ENCODE data around the gene COX7A1. TPM values are rescaled to one million over a fixed set of nuclear protein-coding genes. Genes with fewer than 3 reads are reported as not detected.

The COX7A1 gene
- total RNA-seq, 1 donor from 2014 or later: 0.64 TPM

GRCh38 chr19:36115453-36116343 is 36.5 kb downstream of the COX7A1 start, which contains the start of gene TBCB:
Gene TBCB (plus strand): TSS chr19:36115468. CDS start chr19:36115561, 93 bp downstream.
- H3K27ac ChIP-seq (ENCODE audit: low read depth, low read length): peak within 1 kb of the TSS; percentile 58
- peak within 1 kb of the TSS; percentile 81 for H3K9ac ChIP-seq (ENCODE audit: low read length)
- peaks cover 35% of the 10 kb centered on the region for H4K20me1 ChIP-seq (ENCODE audit: insufficient read depth, low read length)
- peak within 1 kb of the TSS; percentile 68 for H3K4me3 ChIP-seq (ENCODE audit: insufficient read depth, low read depth, low read length)
- H3K27me3 ChIP-seq (ENCODE audit: insufficient read depth, low read length): no peaks in the 10 kb centered on the region
- Mint-ChIP-seq H3K9me3 (ENCODE audit: unreplicated experiment) (no peaks in the 10 kb centered on the region), H3K36me3 (ENCODE audit: low read depth, unreplicated experiment) (peaks cover 24% of the 10 kb centered on the region), H3K4me1 (ENCODE audit: low read depth, unreplicated experiment) (peaks cover 11% of the 10 kb centered on the region), H3K4me3 (ENCODE audit: unreplicated experiment) (peak within 1 kb of the TSS; percentile 99), H3K27ac (ENCODE audit: unreplicated experiment) (peak within 1 kb of the TSS; percentile 91), H3K27me3 (ENCODE audit: low read depth, unreplicated experiment) (no peaks in the 10 kb centered on the region)
- DNase-seq (ENCODE audit: low read depth): peak; percentile 14
- H3K36me3 ChIP-seq (ENCODE audit: insufficient read depth, low read length): peaks cover 7% of the 10 kb centered on the region
- H3K4me1 ChIP-seq (ENCODE audit: insufficient read depth, low read length): peaks cover 12% of the 10 kb centered on the region
- no peak for FAIRE-seq
- H2AFZ ChIP-seq (ENCODE audit: low read depth, low read length): peak within 1 kb of the TSS; percentile 83
- no peaks in the 10 kb centered on the region for H3K9me3 ChIP-seq (ENCODE audit: insufficient read depth, low read depth, low read length)
- H3K4me2 ChIP-seq (ENCODE audit: low read length): peak within 1 kb of the TSS; percentile 88
- H3K79me2 ChIP-seq (ENCODE audit: insufficient read depth, low read length): peaks cover 40% of the 10 kb centered on the region
- TF ChIP-seq CTCF (IDR thresholded peaks at IDR 0.05; ENCODE audit: insufficient read depth, low read depth, low read length) (no peak), EZH2 (IDR thresholded peaks at IDR 0.05; ENCODE audit: insufficient read depth, low read length) (no peak)

GRCh38 chr19:36114721-36115452 is 37.4 kb downstream of the COX7A1 start, which contains the start of gene POLR2I:
Gene POLR2I (minus strand): TSS chr19:36114875. CDS start chr19:36114856, 19 bp downstream.
- no peaks in the 10 kb centered on the region for H3K27me3 Mint-ChIP-seq (ENCODE audit: low read depth, unreplicated experiment)
- H3K27ac Mint-ChIP-seq (ENCODE audit: unreplicated experiment): peak within 1 kb of the TSS; percentile 91
- peaks cover 19% of the 10 kb centered on the region for H3K36me3 Mint-ChIP-seq (ENCODE audit: low read depth, unreplicated experiment)
- Histone ChIP-seq H3K9me3 (ENCODE audit: insufficient read depth, low read depth, low read length) (no peaks in the 10 kb centered on the region), H3K4me2 (ENCODE audit: low read length) (peak within 1 kb of the TSS; percentile 88), H3K9ac (ENCODE audit: low read length) (peak within 1 kb of the TSS; percentile 81), H3K27me3 (ENCODE audit: insufficient read depth, low read length) (no peaks in the 10 kb centered on the region), H3K4me1 (ENCODE audit: insufficient read depth, low read length) (peaks cover 12% of the 10 kb centered on the region), H2AFZ (ENCODE audit: low read depth, low read length) (peak within 1 kb of the TSS; percentile 83), H4K20me1 (ENCODE audit: insufficient read depth, low read length) (peaks cover 27% of the 10 kb centered on the region), H3K27ac (ENCODE audit: low read depth, low read length) (peak within 1 kb of the TSS; percentile 58), H3K36me3 (ENCODE audit: insufficient read depth, low read length) (peaks cover 7% of the 10 kb centered on the region), H3K4me3 (ENCODE audit: insufficient read depth, low read depth, low read length) (peak within 1 kb of the TSS; percentile 68), H3K79me2 (ENCODE audit: insufficient read depth, low read length) (peaks cover 34% of the 10 kb centered on the region)
- H3K4me1 Mint-ChIP-seq (ENCODE audit: low read depth, unreplicated experiment): peaks cover 9% of the 10 kb centered on the region
- no peaks in the 10 kb centered on the region for H3K9me3 Mint-ChIP-seq (ENCODE audit: unreplicated experiment)
- peak; percentile 100 for DNase-seq (ENCODE audit: low read depth)
- peak; percentile 63 for FAIRE-seq
- peak within 1 kb of the TSS; percentile 99 for H3K4me3 Mint-ChIP-seq (ENCODE audit: unreplicated experiment)
- TF ChIP-seq EZH2 (IDR thresholded peaks at IDR 0.05; ENCODE audit: insufficient read depth, low read length) (no peak), CTCF (IDR thresholded peaks at IDR 0.05; ENCODE audit: insufficient read depth, low read depth, low read length) (no peak)
